ENCODE measurements around the gene WDR27.

WDR27 gene

GRCh38 chr6:169701954-169702839 lies at the start of gene WDR27, which contains the start of gene C6orf120:
WDR27 (minus strand) TSS chr6:169702029; CDS start chr6:169689005, 13,024 bp downstream.
C6orf120 (plus strand) TSS chr6:169702126; CDS start chr6:169702460, 334 bp downstream.
- peak; percentile 97 for DNase-seq

GRCh38 chr6:169746556-169746955 lies 44.7 kb upstream of the WDR27 start:
- no peak for DNase-seq

GRCh38 chr6:169745405-169745804 lies 43.6 kb upstream of the WDR27 start:
- DNase-seq: no peak

- no peak for DNase-seq
These were observed 39.5 kb upstream of the WDR27 start for GRCh38 chr6:169741344-169741743.

- no peak for DNase-seq
These were observed 37.2 kb upstream of the WDR27 start for GRCh38 chr6:169738976-169739529.

- DNase-seq: no peak
These were observed 36.6 kb upstream of the WDR27 start for GRCh38 chr6:169738204-169738975.

- DNase-seq: no peak
These were observed 28.1 kb upstream of the WDR27 start for GRCh38 chr6:169729961-169730360.

GRCh38 chr6:169726963-169727362 lies 25.1 kb upstream of the WDR27 start:
- no peak for DNase-seq

GRCh38 chr6:169726049-169726400 lies 24.2 kb upstream of the WDR27 start:
- no peak for DNase-seq

GRCh38 chr6:169725125-169726048 lies 23.6 kb upstream of the WDR27 start:
- peak; percentile 53 for DNase-seq

- DNase-seq: peak; percentile 92
These were observed 22.8 kb upstream of the WDR27 start, which contains the start of gene PHF10 for GRCh38 chr6:169724494-169725124. PHF10 (minus strand) TSS chr6:169724500; CDS start chr6:169723931, 569 bp downstream.

- DNase-seq: no peak
These were observed 22.2 kb upstream of the WDR27 start for GRCh38 chr6:169723991-169724493.

GRCh38 chr6:169723200-169723909 lies 21.5 kb upstream of the WDR27 start:
- DNase-seq: peak; percentile 86

GRCh38 chr6:169722362-169723199 lies 20.8 kb upstream of the WDR27 start:
- DNase-seq: peak; percentile 49

- DNase-seq: no peak
These were observed 18.5 kb upstream of the WDR27 start for GRCh38 chr6:169720207-169720855.

GRCh38 chr6:169719117-169719516 lies 17.3 kb upstream of the WDR27 start:
- no peak for DNase-seq

GRCh38 chr6:169714595-169714994 lies 12.8 kb upstream of the WDR27 start:
- DNase-seq: no peak

GRCh38 chr6:169714178-169714577 lies 12.3 kb upstream of the WDR27 start:
- no peak for DNase-seq

GRCh38 chr6:169710009-169710408 lies 8.2 kb upstream of the WDR27 start:
- no peak for DNase-seq

Measured in right forelimb (tissue), 1 donor.